ENCODE data around the gene TRABD2B.

Gene TRABD2B

DNA sequence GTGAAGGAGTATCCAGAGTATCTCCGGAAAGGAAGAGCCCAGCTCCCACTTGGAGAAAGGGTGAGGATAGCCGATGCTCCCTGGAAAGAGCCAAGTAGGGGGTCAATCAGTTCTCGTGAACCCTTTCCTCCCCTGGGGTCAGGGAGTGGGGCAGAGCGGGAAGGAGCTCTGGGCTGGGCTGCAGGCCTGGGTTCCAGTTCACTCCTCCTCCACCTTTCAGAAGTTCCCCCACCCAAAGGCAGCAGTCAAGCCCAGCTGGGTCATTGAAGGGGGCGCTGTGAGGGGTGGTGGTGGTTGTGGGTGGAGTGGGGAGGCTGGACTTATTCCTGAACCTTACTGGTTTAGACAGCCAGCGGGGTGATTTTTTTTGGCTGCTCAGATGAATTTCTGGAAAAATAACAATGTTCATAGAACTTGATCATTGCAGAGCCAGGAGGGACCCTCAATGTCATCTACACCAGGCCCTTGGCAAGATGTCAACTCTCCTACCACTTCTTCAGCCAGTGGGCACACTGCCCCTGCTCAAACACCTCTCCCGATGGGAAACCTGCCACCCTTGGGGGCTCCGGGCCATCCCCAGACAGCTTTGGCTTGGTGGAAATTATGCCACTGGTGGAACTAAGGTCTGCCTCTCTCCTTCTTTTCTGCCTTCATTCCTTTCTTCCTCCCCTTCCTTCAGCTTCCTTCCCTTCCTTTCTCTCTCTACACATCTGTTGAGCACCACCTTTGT, 235.8 kb downstream of the TRABD2B start:
- no peak for TF ChIP-seq ZNF274 (IDR thresholded peaks at IDR 0.05; ENCODE audit: low read depth, low read length)
- H3K4me3 ChIP-seq (ENCODE audit: low read length) = no peak overlapping the region

GRCh38 chr1:47759936-47760629, 237.1 kb downstream of the TRABD2B start:
- H3K4me3 ChIP-seq (ENCODE audit: low read length) = no peak overlapping the region
- no peak for TF ChIP-seq ZNF274 (IDR thresholded peaks at IDR 0.05; ENCODE audit: low read depth, low read length)

DNA sequence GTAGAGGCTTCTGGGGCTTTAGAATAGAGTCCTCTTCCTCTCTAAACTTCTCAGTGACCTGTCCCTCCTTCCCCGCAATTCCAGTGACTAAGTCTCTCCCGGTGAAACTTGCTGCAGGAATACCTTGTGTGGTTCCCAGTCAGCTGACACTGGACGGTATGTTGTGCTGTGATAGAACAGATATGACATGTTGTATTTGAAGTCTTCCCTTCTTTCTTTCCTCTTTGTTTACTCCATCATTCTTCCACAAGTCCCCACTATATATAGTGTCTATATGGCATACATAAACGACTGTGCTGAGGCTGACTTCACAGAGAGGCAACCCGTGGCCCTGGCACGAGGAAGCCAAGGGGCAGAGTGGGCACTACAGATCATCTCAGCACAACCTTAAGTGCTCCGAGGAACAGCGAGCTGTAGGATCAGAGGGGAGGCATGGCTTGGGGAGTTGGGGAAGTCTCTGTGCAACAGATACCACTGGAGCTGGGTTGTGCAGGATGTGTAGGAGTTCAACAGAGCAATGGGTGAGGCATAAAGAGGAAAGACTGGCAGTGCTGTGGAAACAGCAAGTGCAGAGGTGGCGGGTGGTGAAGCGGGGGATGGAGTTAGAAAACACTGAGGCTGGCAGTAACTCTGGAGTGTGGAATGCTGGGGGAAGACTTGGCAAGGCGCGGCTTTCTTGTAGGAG, 237.8 kb downstream of the TRABD2B start:
- no peak for TF ChIP-seq ZNF274 (IDR thresholded peaks at IDR 0.05; ENCODE audit: low read depth, low read length)
- no peak overlapping the region for H3K4me3 ChIP-seq (ENCODE audit: low read length)

- no peak for TF ChIP-seq ZNF274 (IDR thresholded peaks at IDR 0.05; ENCODE audit: low read depth, low read length)
- H3K4me3 ChIP-seq (ENCODE audit: low read length) = no peak overlapping the region
Observed at GRCh38 chr1:47758341-47759250, 238.6 kb downstream of the TRABD2B start.

DNA sequence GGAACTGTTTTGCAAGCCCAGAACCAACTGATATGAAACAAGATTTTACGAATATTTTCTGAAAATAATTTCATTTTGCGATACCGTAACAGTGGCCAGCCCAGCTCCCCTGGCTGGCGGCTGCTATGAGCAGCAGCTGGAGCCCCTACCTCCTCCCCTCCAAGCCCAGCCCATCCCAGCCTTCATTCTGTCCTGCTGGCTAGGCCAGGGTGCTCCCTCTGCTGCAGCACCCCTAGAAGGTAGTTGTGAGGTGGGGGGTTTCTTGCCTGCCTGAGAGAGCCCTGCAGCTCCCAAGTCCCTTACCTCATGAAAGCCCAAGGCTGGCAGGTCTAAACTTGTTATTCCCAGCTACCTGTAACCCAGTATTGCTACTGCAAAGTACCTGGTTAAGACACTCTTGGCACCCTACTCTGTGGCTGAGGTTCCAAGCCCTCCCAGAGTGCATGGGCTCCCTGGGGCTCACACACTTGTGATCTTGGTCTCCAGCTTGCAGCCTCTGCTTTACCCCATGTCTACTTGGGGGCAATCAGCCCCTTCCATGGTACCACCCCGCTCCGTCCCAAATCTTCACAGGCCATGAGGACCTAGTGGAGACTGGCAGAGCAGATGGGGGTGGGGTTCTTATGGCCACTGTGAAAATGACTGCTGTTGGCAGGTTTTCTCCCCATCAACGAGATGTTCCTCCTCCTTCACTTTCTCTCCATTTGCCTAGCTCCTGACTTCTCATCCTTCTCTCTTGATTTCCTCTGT, 239.8 kb downstream of the TRABD2B start:
- TF ChIP-seq ZNF274 (IDR thresholded peaks at IDR 0.05; ENCODE audit: low read depth, low read length) = no peak
- no peak overlapping the region for H3K4me3 ChIP-seq (ENCODE audit: low read length)

- no peak overlapping the region for H3K4me3 ChIP-seq (ENCODE audit: low read length)
- TF ChIP-seq ZNF274 (IDR thresholded peaks at IDR 0.05; ENCODE audit: low read depth, low read length) = no peak
Observed at GRCh38 chr1:47756411-47756810, 240.8 kb downstream of the TRABD2B start.

DNA sequence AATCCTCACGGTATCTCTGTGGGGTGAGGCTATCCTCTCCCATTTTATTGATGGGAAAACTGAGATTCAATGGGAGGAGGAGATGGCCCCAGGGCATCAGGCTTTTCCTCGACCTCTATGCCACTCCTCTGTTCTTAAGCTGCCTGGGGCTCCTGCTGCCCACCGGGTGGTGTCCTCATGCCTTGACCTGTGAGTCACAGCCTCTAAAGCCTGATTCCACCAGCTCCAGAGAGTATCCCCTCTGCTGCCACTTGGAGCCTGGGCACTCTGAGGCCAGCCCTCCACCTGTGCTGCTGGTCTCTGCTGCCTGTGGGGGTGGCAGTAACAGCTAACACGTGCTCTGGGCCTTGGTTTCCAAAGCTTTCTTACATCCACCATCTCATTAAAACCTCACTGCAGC, 241.2 kb downstream of the TRABD2B start:
- H3K4me3 ChIP-seq (ENCODE audit: low read length) = no peak overlapping the region
- no peak for TF ChIP-seq ZNF274 (IDR thresholded peaks at IDR 0.05; ENCODE audit: low read depth, low read length)

GRCh38 chr1:47755101-47755990, 241.8 kb downstream of the TRABD2B start:
- H3K4me3 ChIP-seq (ENCODE audit: low read length) = no peak overlapping the region
- no peak for TF ChIP-seq ZNF274 (IDR thresholded peaks at IDR 0.05; ENCODE audit: low read depth, low read length)

DNA sequence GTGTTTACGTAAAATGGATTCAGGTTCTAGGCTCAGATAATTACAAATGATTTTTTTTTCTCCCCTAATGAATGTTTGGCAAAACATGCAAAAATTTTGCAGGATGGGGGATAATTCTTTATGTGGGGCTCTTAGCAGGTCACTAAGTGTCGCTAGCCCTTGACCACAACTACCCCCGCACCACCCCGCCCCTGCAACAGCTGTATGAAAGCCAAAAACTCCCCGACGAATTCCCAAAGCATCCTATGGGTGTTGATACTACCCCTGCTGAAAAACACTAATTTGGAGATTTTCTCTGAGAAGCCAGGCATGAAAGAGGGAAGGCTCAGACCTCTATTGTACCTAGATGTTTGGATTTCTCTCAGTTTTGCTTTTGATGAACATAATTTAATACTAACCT, 243.0 kb downstream of the TRABD2B start:
- TF ChIP-seq ZNF274 (IDR thresholded peaks at IDR 0.05; ENCODE audit: low read depth, low read length) = no peak
- no peak overlapping the region for H3K4me3 ChIP-seq (ENCODE audit: low read length)

DNA sequence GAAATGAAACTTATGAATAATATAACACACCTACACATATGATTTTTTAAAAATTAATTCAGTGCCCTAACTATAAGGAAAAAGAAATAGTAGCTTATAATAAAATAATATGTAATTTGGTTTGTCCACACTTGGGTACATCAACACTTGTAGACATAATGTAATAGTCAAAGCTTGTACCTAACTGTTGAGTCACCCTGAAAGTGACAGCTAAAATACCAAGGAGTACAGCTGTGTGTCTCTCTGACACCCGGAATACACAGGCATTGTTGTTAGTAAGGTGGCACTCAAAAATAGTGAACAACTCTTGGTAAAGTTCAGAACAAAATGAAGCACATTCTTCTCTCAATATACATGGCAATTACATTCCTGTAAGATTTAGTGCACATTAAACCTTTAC, 243.4 kb downstream of the TRABD2B start:
- H3K4me3 ChIP-seq (ENCODE audit: low read length) = no peak overlapping the region
- no peak for TF ChIP-seq ZNF274 (IDR thresholded peaks at IDR 0.05; ENCODE audit: low read depth, low read length)

GRCh38 chr1:47752559-47752958, 244.6 kb downstream of the TRABD2B start:
- no peak for TF ChIP-seq ZNF274 (IDR thresholded peaks at IDR 0.05; ENCODE audit: low read depth, low read length)
- no peak overlapping the region for H3K4me3 ChIP-seq (ENCODE audit: low read length)

DNA sequence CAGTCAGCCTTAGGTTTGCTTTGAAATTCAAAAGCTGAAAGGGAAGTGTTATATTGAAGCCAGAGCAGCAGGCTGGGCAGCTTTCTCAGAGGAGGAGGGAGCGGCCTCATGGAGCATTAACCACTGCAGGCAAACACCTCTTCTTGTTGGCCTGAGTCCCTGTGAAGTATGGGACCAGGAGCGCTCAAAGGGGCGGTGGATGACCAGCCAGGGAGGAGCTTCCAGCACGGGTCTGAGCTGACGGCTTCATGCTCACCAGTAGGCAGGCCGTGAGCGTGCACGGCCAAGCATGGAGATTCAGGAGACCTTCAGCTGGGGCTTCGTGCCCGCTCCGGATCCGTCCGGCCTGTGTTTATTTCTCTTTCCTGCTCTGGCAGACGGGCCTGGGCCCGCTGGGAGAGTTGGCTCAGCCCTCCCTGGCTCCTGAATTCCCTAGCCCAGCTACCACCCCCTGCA, 245.2 kb downstream of the TRABD2B start:
- H3K4me3 ChIP-seq (ENCODE audit: low read length) = no peak overlapping the region
- no peak for TF ChIP-seq ZNF274 (IDR thresholded peaks at IDR 0.05; ENCODE audit: low read depth, low read length)
